K562 (cell line): Measurements from ENCODE around the gene TARM1. TPM values are rescaled to one million over a fixed set of nuclear protein-coding genes. Genes with fewer than 3 reads are reported as not detected.

Experiments
- CBFA2T2 ChIP-seq: fragments of 450-650 bp; conservative IDR thresholded peaks from 2 replicates; pipeline ENCODE4 v1.6.1; 2017; ENCODE audit warnings: mild to moderate bottlenecking
- E2F3 ChIP-seq: fragments of 250-450 bp; sonication (Bioruptor Pico); IDR thresholded peaks from 2 replicates; pipeline ENCODE4 v1.4.0; 2020; ENCODE audit warnings: mild to moderate bottlenecking
- ETV5 ChIP-seq: sonication (generic); formaldehyde crosslinking; IDR thresholded peaks from 2 replicates; pipeline ENCODE4 v1.4.0; 2020; ENCODE audit warnings: low read depth, mild to moderate bottlenecking, missing genetic modification reagents
- KDM5B ChIP-seq: fragments of 200-600 bp; sonication (generic); IDR thresholded peaks from 2 replicates; pipeline ENCODE4 v1.6.1; 2012; ENCODE audit warnings: low read depth, mild to moderate bottlenecking, moderate library complexity, low read length, control low read depth, inconsistent platforms; ENCODE audit not compliant: insufficient replicate concordance
- MCM5 ChIP-seq: fragments of 450-650 bp; IDR thresholded peaks from 2 replicates; pipeline ENCODE4 v1.6.1; 2016; ENCODE audit warnings: low read depth
- NKRF ChIP-seq: fragments of 450-650 bp; IDR thresholded peaks from 2 replicates; pipeline ENCODE4 v1.6.1; 2016; ENCODE audit warnings: borderline replicate concordance
- NR2F6 ChIP-seq: fragments of 450-650 bp; formaldehyde crosslinking; IDR thresholded peaks from 2 replicates; pipeline ENCODE4 v1.4.0; 2020; ENCODE audit warnings: mild to moderate bottlenecking
- PHF20 ChIP-seq: fragments of 450-650 bp; IDR thresholded peaks from 2 replicates; pipeline ENCODE4 v1.6.1; 2018; ENCODE audit not compliant: partially characterized antibody
- POLR2AphosphoS5 ChIP-seq: IDR thresholded peaks from 2 replicates; pipeline ENCODE4 v1.6.1; 2011; ENCODE audit warnings: mild to moderate bottlenecking, low read depth, low read length, moderate library complexity; ENCODE audit not compliant: control insufficient read depth, insufficient read depth
- SIRT6 ChIP-seq: IDR thresholded peaks from one replicate; pipeline ENCODE4 v1.6.1; 2012; ENCODE audit warnings: low read depth, mild to moderate bottlenecking, control low read depth, inconsistent platforms, low read length, moderate library complexity
- SPI1 ChIP-seq: IDR thresholded peaks from 2 replicates; pipeline ENCODE4 v1.6.1; 2011; ENCODE audit warnings: low read depth, low read length, control low read depth, borderline replicate concordance
- TAF7 ChIP-seq: fragments of 450-650 bp; IDR thresholded peaks from 2 replicates; pipeline ENCODE4 v1.6.1; 2016; ENCODE audit warnings: missing genetic modification characterization, missing compliant biosample characterization
- TFAM ChIP-seq: fragments of 250-450 bp; sonication (Bioruptor Pico); conservative IDR thresholded peaks from 2 replicates; pipeline ENCODE4 v1.5.0; 2021; ENCODE audit warnings: mild to moderate bottlenecking, moderate library complexity
- WHSC1 ChIP-seq: IDR thresholded peaks from one replicate; pipeline ENCODE4 v1.6.1; 2012; ENCODE audit warnings: low read length, control low read depth, inconsistent platforms
- ZBED1 ChIP-seq: IDR thresholded peaks from 2 replicates; pipeline ENCODE4 v1.6.1; 2014
- ZNF175 ChIP-seq: fragments of 200-800 bp; sonication (Bioruptor generic); IDR thresholded peaks from 2 replicates; pipeline ENCODE4 v1.6.1; 2016; ENCODE audit warnings: low read depth, mild to moderate bottlenecking, missing genetic modification characterization, missing compliant biosample characterization
- ZNF282 ChIP-seq: sonication (generic); formaldehyde crosslinking; IDR thresholded peaks from 2 replicates; pipeline ENCODE4 v1.8.1; 2023; ENCODE audit warnings: missing genetic modification reagents
- ZNF644 ChIP-seq: fragments of 200-800 bp; sonication (Bioruptor generic); IDR thresholded peaks from 2 replicates; pipeline ENCODE4 v1.6.1; 2016; ENCODE audit warnings: low read depth, missing genetic modification characterization, missing compliant biosample characterization
- ZNF668 ChIP-seq: fragments of 250-450 bp; sonication (Bioruptor Pico); IDR thresholded peaks from 2 replicates; pipeline ENCODE4 v1.8.0; 2022; ENCODE audit warnings: mild to moderate bottlenecking, inconsistent platforms
- ZNF778 ChIP-seq: fragments of 450-650 bp; formaldehyde crosslinking; IDR thresholded peaks from 2 replicates; pipeline ENCODE4 v1.4.0; 2020; ENCODE audit warnings: mild to moderate bottlenecking, moderate library complexity
- polyA plus RNA-seq, 8 experiments: library from polyadenylated mRNA; depleted of rRNA in 4 of 8; stranded (reverse) in 5 of 8; unstranded in 3 of 8; fragments of >200 nt; fragmentation: Nextera tagmentation in 2 of 8; fragmentation: Illumina TruSeq in 1 of 8; extraction: Ambion mirVana in 2 of 8; extraction: Trizol in 1 of 8; gene quantifications; 2 replicates each; pipeline versions ENCODE4 v1.2.1 to v1.2.3, GENCODE V29; 2011 to 2014; ENCODE audit warnings: inconsistent platforms in 1 of 8, missing spikeins in 1 of 8
- total RNA-seq, 7 experiments: library from RNA; depleted of rRNA in 6 of 7; stranded (reverse); fragments of >200 nt in 6 of 7; fragmentation: Illumina TruSeq in 2 of 7; extraction: Trizol in 2 of 7; gene quantifications; 2 replicates each; pipeline versions ENCODE4 v1.2.1 to v1.2.3, GENCODE V29; 2011 to 2021; ENCODE audit warnings: low replicate concordance in 1 of 7
- TF ChIP-seq, protein P1 (sequence below): fragments of 450-650 bp; conservative IDR thresholded peaks from 2 replicates; pipeline ENCODE4 v1.6.1; 2016; ENCODE audit warnings: missing genetic modification characterization, low read depth, mild to moderate bottlenecking, missing compliant biosample characterization, moderate library complexity
- TF ChIP-seq, protein P2 (sequence below): fragments of 450-650 bp; IDR thresholded peaks from 2 replicates; pipeline ENCODE4 v1.6.1; 2016; ENCODE audit warnings: antibody characterized with exemption

TARM1 gene
- total and polyA plus RNA-seq, 9 of the 15 experiments (the other 6 are each of a cell fraction or from before 2014, with no cell fraction given): not detected

- TF ChIP-seq E2F3 (CRISPR knock-in tag): no peak
- TF ChIP-seq KDM5B: no peak
- TF ChIP-seq, protein P1, sequence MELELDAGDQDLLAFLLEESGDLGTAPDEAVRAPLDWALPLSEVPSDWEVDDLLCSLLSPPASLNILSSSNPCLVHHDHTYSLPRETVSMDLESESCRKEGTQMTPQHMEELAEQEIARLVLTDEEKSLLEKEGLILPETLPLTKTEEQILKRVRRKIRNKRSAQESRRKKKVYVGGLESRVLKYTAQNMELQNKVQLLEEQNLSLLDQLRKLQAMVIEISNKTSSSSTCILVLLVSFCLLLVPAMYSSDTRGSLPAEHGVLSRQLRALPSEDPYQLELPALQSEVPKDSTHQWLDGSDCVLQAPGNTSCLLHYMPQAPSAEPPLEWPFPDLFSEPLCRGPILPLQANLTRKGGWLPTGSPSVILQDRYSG (tag): peak; percentile 88
- TF ChIP-seq ETV5 (CRISPR knock-in tag): peak; percentile 85
- no peak for TF ChIP-seq ZNF778 (CRISPR knock-in tag)
- TF ChIP-seq ZNF282: no peak
- TF ChIP-seq ZNF644: peak; percentile 96
- TF ChIP-seq WHSC1: no peak
- peak; percentile 97 for TF ChIP-seq NKRF
- TF ChIP-seq TAF7: peak; percentile 75
- TF ChIP-seq PHF20: peak; percentile 99
- peak; percentile 86 for TF ChIP-seq ZNF175
- no peak for TF ChIP-seq ZNF668 (CRISPR knock-in tag)
- TF ChIP-seq TFAM (CRISPR knock-in tag): no peak
- TF ChIP-seq, protein P2, sequence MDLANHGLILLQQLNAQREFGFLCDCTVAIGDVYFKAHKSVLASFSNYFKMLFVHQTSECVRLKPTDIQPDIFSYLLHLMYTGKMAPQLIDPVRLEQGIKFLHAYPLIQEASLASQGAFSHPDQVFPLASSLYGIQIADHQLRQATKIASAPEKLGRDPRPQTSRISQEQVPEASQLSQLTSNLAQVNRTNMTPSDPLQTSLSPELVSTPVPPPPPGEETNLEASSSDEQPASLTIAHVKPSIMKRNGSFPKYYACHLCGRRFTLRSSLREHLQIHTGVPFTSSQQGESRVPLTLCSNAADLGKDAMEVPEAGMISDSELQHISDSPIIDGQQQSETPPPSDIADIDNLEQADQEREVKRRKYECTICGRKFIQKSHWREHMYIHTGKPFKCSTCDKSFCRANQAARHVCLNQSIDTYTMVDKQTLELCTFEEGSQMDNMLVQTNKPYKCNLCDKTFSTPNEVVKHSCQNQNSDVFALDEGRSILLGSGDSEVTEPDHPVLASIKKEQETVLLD: peak; percentile 76
- TF ChIP-seq MCM5: no peak
- peak; percentile 14 for TF ChIP-seq SIRT6
- peak; percentile 81 for TF ChIP-seq POLR2AphosphoS5
- TF ChIP-seq NR2F6 (CRISPR knock-in tag): no peak
- no peak for TF ChIP-seq SPI1
- TF ChIP-seq ZBED1: 0 out of 2 replicates have a peak, but pooled peaks have one; percentile 26
- no peak for TF ChIP-seq CBFA2T2
These were observed 34.2 kb upstream of the TARM1 start, which contains the start of the genes PRPF31 and TFPT (continued) for GRCh38 chr19:54115109-54116063.
